ENCODE data around the gene SEMA4A.

Gene SEMA4A

DNA sequence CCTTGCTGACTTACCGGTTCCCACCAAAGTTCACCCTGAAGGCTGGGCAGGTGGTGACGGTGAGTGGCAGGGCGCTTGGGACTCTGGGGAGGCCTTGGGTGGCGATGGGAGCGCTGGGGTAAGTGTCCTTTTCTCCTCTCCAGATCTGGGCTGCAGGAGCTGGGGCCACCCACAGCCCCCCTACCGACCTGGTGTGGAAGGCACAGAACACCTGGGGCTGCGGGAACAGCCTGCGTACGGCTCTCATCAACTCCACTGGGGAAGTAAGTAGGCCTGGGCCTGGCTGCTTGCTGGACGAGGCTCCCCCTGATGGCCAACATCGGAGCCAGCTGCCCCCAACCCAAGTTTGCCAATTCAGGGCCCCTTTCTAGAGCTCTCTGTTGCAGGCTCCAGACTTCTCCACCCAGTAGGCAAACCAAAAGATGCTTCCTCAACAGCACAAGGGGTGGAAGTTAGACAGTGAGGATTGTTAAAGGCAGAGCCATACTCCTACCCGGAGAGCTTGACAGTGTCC is 16.4 kb upstream of the SEMA4A start:
- DNase-seq = no peak

GRCh38 chr1:156138458-156138867 is 14.9 kb upstream of the SEMA4A start:
- no peak for DNase-seq

DNA sequence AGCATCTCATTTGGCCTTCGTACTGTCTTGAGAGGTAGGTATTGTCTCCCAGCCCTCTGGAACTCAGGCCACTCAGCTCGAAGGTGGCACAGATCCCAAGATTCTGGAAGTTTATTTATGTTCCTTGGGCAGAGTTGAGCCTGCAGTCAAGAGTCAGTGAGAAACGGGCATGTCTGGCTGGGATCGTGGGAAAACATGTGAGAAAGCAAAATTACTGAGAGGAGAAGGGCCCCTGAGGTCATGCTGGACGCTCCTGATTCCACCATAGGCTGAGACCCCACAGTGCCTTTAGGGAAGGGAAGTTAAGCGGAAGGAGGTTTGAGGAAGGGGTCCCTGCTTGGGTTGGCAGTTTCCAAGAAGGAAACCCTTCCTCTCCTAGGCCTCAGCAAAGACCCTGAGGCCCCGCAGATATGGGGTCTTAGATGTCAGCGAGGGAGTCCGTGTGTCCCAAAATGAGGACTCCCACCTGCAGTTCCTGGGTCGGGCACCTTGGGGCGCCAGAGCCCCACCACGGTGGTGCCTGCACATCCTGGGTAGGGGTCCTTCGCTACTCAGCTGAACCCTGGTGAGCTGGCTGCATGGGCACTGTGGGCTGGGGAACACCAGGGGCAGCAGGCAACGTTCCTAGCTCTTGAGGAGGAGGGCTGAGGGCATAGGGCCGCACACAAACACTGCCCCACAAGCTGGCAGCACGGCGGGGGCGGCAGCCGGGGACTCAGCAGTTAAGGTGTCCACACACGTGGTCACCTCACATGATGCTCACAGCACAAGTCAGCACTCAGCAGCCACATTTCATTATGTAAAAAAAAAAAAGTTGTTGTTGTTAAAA is 12.3 kb upstream of the SEMA4A start:
- no peak for DNase-seq

- DNase-seq = no peak
Observed at GRCh38 chr1:156143765-156144489, 9.5 kb upstream of the SEMA4A start.

GRCh38 chr1:156144742-156145141 is 8.6 kb upstream of the SEMA4A start:
- DNase-seq = no peak

GRCh38 chr1:156145650-156146019 is 7.8 kb upstream of the SEMA4A start:
- no peak for DNase-seq

- peak; percentile 81 for DNase-seq
Observed at GRCh38 chr1:156146020-156146768, 7.2 kb upstream of the SEMA4A start.

GRCh38 chr1:156146769-156147405 is 6.5 kb upstream of the SEMA4A start:
- DNase-seq = no peak

- no peak for DNase-seq
Observed at GRCh38 chr1:156148216-156148615, 5.2 kb upstream of the SEMA4A start.

GRCh38 chr1:156149374-156150332 is 3.7 kb upstream of the SEMA4A start:
- no peak for DNase-seq

DNA sequence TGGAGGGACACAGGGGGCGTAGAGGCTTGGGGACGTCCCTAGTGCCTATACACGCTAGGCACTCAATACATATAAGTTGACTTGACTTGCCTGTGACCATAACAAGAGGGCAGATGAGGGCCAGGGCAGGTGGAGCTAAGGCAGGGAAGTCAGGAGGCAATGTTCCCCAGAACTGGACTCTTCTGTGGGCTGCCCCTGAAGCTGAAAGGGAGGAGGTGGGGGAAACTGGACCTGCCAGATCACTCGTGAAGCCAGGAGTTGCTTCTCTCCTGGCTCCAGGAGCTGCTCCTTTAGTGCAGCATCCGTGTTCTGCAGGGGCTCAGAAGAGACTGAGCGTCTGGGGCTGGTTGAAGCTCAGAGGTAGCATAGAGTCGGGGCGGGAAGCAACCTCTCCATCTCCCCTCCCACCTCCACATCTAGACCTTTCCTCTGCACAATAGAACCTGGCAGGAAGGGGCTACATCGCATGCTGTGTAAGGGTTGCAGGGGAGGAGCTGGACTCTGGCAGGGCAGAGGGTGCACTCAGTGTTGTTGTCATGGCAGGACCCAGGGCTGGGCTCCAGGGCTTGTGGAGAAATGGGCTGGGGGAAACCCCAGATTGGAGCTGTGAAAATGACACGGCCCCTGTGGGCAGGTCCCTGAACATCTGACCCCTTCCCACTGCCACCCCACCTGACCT is 2.9 kb upstream of the SEMA4A start:
- DNase-seq = no peak

DNA sequence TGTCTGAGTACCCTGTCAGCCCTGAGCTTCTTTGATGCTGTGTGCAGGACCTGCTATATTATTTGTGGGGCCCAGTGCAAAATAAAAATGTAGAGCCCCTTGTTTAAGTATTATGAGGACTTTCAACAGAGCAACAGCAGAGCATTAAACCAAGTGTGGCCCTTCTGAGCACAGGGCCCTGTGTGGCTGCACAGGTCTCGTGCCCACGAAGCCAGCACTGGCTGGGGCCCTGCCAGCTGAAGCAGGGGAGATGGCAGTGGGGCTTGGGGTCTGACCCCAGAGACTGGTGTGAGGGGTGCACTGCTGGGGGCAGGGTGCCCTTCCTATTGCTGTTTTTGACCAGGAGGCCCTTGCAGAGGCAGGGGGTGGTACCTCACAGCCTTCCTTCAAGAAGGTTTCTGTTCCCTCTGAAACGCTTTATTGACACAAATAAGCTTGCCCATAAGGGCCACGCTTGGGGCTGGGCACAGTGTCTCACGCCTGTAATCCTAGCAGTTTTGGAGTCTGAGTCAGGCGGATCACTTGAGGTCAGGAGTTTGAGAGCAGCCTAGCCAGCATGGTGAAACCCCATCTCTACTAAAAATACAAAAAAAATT is 2.2 kb upstream of the SEMA4A start:
- DNase-seq = no peak

DNA sequence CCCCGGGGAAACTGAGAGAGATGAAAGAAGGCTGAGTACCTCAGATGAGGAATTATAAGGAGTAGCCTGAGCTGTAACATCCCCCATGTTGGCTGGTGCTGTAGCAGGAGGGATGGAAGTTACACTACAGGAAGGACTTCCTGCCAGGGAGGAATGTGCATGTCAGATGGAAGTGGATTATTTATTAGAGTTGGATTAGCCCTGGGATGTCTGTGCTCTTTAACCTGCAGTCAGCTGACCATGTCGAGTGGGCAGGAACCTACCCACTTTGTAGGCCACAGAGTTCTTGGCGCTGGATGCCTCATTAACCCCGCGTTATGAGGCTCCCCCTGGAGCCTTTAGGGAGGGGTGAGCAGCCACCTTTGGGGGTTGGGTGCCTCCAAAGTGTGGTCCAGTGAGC is 757 bp upstream of the SEMA4A start:
- DNase-seq = no peak

DNA sequence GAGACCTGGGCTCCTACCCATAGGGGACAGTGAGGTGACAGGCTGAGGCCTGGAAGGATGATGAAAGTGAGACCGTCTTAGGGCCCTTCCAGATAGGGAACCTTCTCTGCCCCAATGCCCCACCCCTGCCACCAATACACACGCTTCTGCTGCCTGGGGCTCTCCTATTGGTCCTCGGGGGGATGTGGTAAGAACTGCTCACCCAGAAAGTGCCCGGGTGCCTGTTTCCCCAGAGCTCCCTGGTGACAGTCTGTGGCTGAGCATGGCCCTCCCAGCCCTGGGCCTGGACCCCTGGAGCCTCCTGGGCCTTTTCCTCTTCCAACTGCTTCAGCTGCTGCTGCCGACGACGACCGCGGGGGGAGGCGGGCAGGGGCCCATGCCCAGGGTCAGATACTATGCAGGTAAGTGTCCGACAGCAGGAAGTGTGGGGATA is 948 bp downstream of the SEMA4A start:
- no peak for DNase-seq

- no peak for DNase-seq
Observed at GRCh38 chr1:156155756-156156510, 2.5 kb downstream of the SEMA4A start.

DNA sequence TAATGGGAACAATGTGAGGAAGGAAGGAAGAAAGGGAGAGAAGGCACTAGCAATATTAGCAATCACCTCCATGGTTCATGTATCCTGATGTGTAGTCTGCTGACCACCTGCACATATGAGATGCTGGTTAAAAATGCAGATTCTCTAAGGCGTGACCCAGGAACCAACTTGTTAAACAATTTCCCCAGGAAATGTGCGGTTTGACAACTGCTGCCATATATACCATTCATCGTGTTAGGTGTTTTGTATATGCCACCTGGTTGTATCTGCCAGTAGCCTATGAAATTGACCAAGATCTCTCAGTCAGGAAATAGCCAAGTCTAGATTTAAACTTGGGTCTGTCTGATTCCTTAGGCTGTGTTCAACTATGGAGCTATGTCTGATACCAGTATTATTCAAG is 4.1 kb downstream of the SEMA4A start:
- no peak for DNase-seq

DNA sequence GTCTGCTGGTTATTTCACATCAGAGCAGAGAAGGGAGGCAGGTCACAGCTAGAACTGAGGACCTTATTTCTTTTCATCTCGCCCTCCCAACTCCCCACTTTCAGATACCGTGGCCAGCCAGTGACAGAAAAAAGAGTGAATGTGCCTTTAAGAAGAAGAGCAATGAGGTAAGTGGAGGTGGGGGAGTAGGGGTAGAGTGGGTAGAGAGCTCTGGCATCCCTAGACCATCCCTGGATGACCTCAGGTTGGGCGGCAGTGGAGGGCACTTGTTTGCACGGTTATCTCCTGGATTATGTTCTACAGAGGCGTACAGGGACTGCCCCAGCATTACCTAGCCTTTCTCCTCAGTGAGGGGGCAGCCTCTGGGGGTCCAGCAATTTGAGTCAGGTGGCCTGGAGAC is 4.6 kb downstream of the SEMA4A start:
- no peak for DNase-seq

- DNase-seq = no peak
Observed at GRCh38 chr1:156160000-156160742, 6.8 kb downstream of the SEMA4A start.

- no peak for DNase-seq
Observed at GRCh38 chr1:156160743-156161171, 7.4 kb downstream of the SEMA4A start.

All from NCI-H2171 treated with DMSO at 0.1 percent for 48 hours (cell line).